ENCODE measurements around the gene LUZP2.

The LUZP2 gene

DNA sequence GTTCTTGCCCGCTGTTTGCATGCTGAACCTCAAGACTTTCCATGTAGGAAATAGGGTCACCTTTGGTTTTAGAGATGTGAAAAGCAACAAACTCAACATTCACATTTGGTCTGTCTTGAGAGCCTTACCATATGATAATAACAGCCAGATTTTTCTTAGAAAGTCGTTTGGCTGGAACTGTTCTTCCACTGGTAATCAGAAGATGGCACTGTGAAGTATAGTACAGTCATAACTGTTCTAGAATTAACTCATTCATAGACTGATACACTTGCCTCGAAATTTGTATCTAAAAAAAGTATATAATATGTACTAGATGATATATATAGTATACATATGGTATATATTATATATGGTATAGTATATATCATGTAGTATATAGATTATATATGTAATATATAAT lies 12.3 kb downstream of the LUZP2 start:
- Histone ChIP-seq H3K27ac (ENCODE audit: insufficient read depth, low read length, poor library complexity, severe bottlenecking) (no peak overlapping the region), H3K4me1 (ENCODE audit: control insufficient read depth, insufficient read depth, low read length, poor library complexity, severe bottlenecking) (no peaks in the 10 kb centered on the region), H3K36me3 (ENCODE audit: control insufficient read depth, insufficient read depth, low read length) (no peaks in the 10 kb centered on the region), H3K4me3 (ENCODE audit: insufficient read depth, low read depth, low read length, poor library complexity, severe bottlenecking) (no peak overlapping the region), H3K27me3 (replicated peaks; ENCODE audit: control insufficient read depth, insufficient read depth, low read length, poor library complexity, severe bottlenecking) (no peaks in the 10 kb centered on the region), H3K9me3 (ENCODE audit: control insufficient read depth, low read length) (no peaks in the 10 kb centered on the region)
- no peak for DNase-seq

DNA sequence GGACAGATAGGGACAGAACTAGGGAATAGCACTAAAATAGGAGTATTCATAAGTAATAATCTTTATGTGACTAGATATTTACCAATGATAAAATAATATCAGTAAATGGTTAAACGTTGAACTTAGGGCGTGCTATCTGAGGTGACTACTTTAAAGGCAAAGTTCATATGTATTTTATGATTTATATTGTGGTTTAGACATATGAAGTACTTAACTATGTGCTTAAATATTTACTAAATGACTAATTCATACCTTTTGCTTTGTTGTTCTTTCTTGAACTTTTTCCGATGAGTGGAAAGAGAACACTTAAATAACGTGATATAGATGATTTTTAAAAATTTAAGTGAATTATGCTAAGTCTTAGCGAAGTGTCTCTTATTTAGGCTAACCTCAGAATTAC lies 14.7 kb downstream of the LUZP2 start:
- no peaks in the 10 kb centered on the region for H3K27me3 ChIP-seq (replicated peaks; ENCODE audit: control insufficient read depth, insufficient read depth, low read length, poor library complexity, severe bottlenecking)
- H3K4me1 ChIP-seq (ENCODE audit: control insufficient read depth, insufficient read depth, low read length, poor library complexity, severe bottlenecking) = no peaks in the 10 kb centered on the region
- no peaks in the 10 kb centered on the region for H3K9me3 ChIP-seq (ENCODE audit: control insufficient read depth, low read length)
- H3K4me3 ChIP-seq (ENCODE audit: insufficient read depth, low read depth, low read length, poor library complexity, severe bottlenecking) = no peak overlapping the region
- DNase-seq = no peak
- H3K27ac ChIP-seq (ENCODE audit: insufficient read depth, low read length, poor library complexity, severe bottlenecking) = no peak overlapping the region
- no peaks in the 10 kb centered on the region for H3K36me3 ChIP-seq (ENCODE audit: control insufficient read depth, insufficient read depth, low read length)

DNA sequence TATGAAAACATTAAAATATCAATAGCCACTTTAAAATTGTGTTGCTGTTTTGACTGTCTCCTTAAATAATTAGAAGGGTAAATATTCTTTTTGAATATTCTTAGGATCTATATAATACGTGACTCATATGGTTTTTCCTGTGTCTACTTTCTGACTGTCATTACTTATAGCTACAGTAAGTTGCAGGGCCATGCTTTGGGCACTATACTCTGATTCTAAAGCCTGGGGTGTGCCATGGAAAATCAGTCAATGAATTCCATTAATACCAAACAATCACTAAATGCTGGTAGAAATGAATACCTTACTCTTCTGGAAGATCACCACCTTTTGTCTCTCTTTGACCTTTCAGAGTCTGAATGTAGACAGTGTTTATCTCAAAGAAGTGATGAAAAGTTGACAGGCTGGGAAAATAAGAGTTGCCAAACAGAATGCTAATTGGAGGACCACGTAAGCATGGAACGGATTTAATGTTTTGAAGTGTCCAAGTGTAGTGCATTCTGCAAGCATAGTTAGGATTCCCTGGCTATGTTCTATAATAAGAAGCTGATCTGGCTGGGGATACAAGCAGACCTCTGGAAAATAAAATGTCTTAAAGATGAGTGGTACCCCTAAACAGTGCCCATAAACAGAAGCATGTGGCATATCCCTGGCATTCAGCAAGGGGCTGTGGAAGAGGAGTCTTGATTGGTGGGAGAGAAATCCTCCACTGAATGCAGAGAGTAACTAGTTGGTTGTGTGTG lies 16.8 kb downstream of the LUZP2 start:
- H3K27ac ChIP-seq (ENCODE audit: insufficient read depth, low read length, poor library complexity, severe bottlenecking) = no peak overlapping the region
- H3K9me3 ChIP-seq (ENCODE audit: control insufficient read depth, low read length) = no peaks in the 10 kb centered on the region
- no peak overlapping the region for H3K4me3 ChIP-seq (ENCODE audit: insufficient read depth, low read depth, low read length, poor library complexity, severe bottlenecking)
- no peaks in the 10 kb centered on the region for H3K27me3 ChIP-seq (replicated peaks; ENCODE audit: control insufficient read depth, insufficient read depth, low read length, poor library complexity, severe bottlenecking)
- no peaks in the 10 kb centered on the region for H3K4me1 ChIP-seq (ENCODE audit: control insufficient read depth, insufficient read depth, low read length, poor library complexity, severe bottlenecking)
- H3K36me3 ChIP-seq (ENCODE audit: control insufficient read depth, insufficient read depth, low read length) = no peaks in the 10 kb centered on the region
- no peak for DNase-seq

DNA sequence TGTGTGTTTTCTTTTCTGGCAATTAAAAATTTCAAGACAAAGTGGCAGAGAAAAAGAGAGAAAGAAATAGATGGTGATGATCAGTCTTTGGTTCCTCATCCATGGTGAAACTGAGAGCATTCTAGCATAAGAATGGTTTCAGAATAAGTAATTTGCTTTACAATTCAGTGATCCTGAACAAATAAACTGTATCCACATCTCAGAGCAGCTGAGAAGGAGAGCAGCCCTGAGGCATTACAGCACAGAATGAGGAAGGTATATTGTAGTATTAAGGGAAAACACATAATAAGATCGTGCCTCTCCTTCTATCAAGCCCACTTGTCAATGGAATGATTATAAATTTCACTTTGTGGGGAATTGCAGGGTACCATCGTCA lies 17.4 kb downstream of the LUZP2 start:
- DNase-seq = no peak
- Histone ChIP-seq H3K36me3 (ENCODE audit: control insufficient read depth, insufficient read depth, low read length) (no peaks in the 10 kb centered on the region), H3K4me1 (ENCODE audit: control insufficient read depth, insufficient read depth, low read length, poor library complexity, severe bottlenecking) (no peaks in the 10 kb centered on the region), H3K27ac (ENCODE audit: insufficient read depth, low read length, poor library complexity, severe bottlenecking) (no peak overlapping the region), H3K27me3 (replicated peaks; ENCODE audit: control insufficient read depth, insufficient read depth, low read length, poor library complexity, severe bottlenecking) (no peaks in the 10 kb centered on the region), H3K4me3 (ENCODE audit: insufficient read depth, low read depth, low read length, poor library complexity, severe bottlenecking) (no peak overlapping the region), H3K9me3 (ENCODE audit: control insufficient read depth, low read length) (no peaks in the 10 kb centered on the region)

DNA sequence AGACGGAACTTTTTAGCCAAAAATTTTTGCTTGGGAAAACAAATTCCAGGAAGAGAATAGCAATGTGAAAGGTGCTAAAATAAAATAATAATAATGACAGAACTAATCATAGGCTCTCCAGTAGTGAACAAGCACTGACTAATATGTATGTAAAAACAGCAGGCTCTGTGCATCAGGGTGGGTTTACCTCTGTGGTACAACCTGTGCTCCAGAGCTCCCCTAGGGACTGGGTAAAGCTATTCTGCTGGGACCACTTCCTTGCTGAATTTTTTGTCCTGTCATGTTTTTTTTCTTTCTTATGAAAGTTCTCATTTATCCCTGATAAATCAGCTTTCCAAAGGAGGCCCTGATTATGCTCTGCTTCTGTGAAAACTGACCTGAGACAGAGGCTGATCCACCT lies 18.8 kb downstream of the LUZP2 start:
- H3K4me3 ChIP-seq (ENCODE audit: insufficient read depth, low read depth, low read length, poor library complexity, severe bottlenecking) = no peak overlapping the region
- no peak overlapping the region for H3K27ac ChIP-seq (ENCODE audit: insufficient read depth, low read length, poor library complexity, severe bottlenecking)
- no peaks in the 10 kb centered on the region for H3K27me3 ChIP-seq (replicated peaks; ENCODE audit: control insufficient read depth, insufficient read depth, low read length, poor library complexity, severe bottlenecking)
- no peaks in the 10 kb centered on the region for H3K36me3 ChIP-seq (ENCODE audit: control insufficient read depth, insufficient read depth, low read length)
- H3K9me3 ChIP-seq (ENCODE audit: control insufficient read depth, low read length) = no peaks in the 10 kb centered on the region
- no peaks in the 10 kb centered on the region for H3K4me1 ChIP-seq (ENCODE audit: control insufficient read depth, insufficient read depth, low read length, poor library complexity, severe bottlenecking)
- DNase-seq = no peak

DNA sequence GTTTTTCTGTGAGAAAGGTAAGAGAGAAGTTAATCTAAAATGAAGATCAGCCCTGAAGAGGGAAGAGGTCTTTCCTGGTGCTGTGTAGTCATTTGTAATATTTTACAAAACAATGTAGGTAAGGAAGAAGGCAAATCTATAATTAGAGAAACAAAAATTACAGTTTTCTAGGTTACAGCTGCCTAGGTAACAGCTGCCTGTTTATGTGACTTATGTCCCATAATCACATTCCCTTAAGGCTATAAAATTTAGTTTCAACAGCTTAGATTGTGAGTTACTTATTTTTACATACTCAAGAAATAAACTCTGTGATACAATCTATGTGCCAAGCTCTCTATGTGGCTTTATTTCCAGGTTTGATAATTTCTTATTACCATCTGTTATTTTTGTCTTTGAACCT lies 19.8 kb downstream of the LUZP2 start:
- no peaks in the 10 kb centered on the region for H3K9me3 ChIP-seq (ENCODE audit: control insufficient read depth, low read length)
- DNase-seq = no peak
- H3K27me3 ChIP-seq (replicated peaks; ENCODE audit: control insufficient read depth, insufficient read depth, low read length, poor library complexity, severe bottlenecking) = no peaks in the 10 kb centered on the region
- no peaks in the 10 kb centered on the region for H3K36me3 ChIP-seq (ENCODE audit: control insufficient read depth, insufficient read depth, low read length)
- no peak overlapping the region for H3K27ac ChIP-seq (ENCODE audit: insufficient read depth, low read length, poor library complexity, severe bottlenecking)
- H3K4me3 ChIP-seq (ENCODE audit: insufficient read depth, low read depth, low read length, poor library complexity, severe bottlenecking) = no peak overlapping the region
- H3K4me1 ChIP-seq (ENCODE audit: control insufficient read depth, insufficient read depth, low read length, poor library complexity, severe bottlenecking) = no peaks in the 10 kb centered on the region

DNA sequence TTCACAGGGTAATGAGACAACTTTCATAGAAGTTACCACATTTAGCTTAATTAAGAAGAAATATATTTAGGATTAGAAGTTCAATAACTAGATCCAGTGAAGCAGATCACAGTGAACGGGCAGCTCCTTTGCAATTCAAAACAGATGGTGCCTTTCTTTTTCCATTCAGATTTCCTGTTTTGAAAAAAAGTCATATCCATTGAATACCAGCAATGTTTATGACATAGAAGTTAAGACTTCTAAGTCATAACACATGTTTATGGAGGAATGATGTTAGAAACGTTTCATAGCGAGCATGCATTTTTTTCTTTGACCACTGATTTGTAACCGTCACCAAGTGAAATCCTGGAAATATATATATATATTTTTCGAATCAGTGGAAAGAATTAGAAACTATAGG lies 24.7 kb downstream of the LUZP2 start:
- Histone ChIP-seq H3K27ac (ENCODE audit: insufficient read depth, low read length, poor library complexity, severe bottlenecking) (no peak overlapping the region), H3K4me3 (ENCODE audit: insufficient read depth, low read depth, low read length, poor library complexity, severe bottlenecking) (no peak overlapping the region), H3K9me3 (ENCODE audit: control insufficient read depth, low read length) (no peaks in the 10 kb centered on the region), H3K36me3 (ENCODE audit: control insufficient read depth, insufficient read depth, low read length) (no peaks in the 10 kb centered on the region), H3K27me3 (replicated peaks; ENCODE audit: control insufficient read depth, insufficient read depth, low read length, poor library complexity, severe bottlenecking) (no peaks in the 10 kb centered on the region), H3K4me1 (ENCODE audit: control insufficient read depth, insufficient read depth, low read length, poor library complexity, severe bottlenecking) (no peaks in the 10 kb centered on the region)
- no peak for DNase-seq

DNA sequence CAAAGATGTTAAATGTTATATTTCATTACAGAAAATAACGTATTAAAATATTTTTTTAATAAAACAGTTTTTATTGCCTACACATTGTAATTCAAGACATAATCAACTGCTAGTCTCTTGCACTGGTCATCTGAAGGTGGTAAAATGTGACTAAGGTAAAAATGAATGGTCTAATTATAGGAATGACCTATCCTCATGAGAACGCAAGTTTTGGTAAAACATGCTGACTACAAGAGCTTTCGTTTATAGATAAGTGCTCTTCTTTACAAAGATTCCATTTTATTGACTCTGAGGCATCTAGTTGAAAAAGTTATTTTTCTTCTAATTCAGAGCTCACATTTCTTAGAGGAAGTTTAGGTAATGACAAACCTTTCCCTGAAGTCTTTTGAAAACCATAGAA lies 27.3 kb downstream of the LUZP2 start:
- H3K27ac ChIP-seq (ENCODE audit: insufficient read depth, low read length, poor library complexity, severe bottlenecking) = no peak overlapping the region
- no peak overlapping the region for H3K4me3 ChIP-seq (ENCODE audit: insufficient read depth, low read depth, low read length, poor library complexity, severe bottlenecking)
- no peaks in the 10 kb centered on the region for H3K9me3 ChIP-seq (ENCODE audit: control insufficient read depth, low read length)
- no peak for DNase-seq
- H3K36me3 ChIP-seq (ENCODE audit: control insufficient read depth, insufficient read depth, low read length) = no peaks in the 10 kb centered on the region
- H3K27me3 ChIP-seq (replicated peaks; ENCODE audit: control insufficient read depth, insufficient read depth, low read length, poor library complexity, severe bottlenecking) = no peaks in the 10 kb centered on the region
- H3K4me1 ChIP-seq (ENCODE audit: control insufficient read depth, insufficient read depth, low read length, poor library complexity, severe bottlenecking) = no peaks in the 10 kb centered on the region

DNA sequence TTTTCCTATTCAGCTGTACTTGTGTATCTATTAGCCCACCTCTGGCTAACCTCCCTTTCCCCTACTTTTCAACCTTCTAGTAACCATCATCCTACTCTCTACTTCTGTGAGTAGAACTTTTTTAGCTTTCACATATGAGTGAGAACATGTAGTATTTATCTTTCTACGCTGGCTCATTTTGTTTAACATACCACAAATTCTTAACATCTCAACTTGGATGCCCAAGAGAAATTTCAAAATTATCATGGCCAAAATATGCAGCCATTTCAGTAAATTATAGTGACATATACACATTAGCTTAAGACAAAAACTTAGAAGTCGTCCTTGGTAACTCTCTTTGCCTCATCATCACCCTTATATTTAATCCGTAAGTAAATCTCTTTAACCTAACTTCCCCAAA lies 34.7 kb downstream of the LUZP2 start:
- no peak overlapping the region for H3K27ac ChIP-seq (ENCODE audit: insufficient read depth, low read length, poor library complexity, severe bottlenecking)
- H3K36me3 ChIP-seq (ENCODE audit: control insufficient read depth, insufficient read depth, low read length) = no peaks in the 10 kb centered on the region
- no peak for DNase-seq
- no peaks in the 10 kb centered on the region for H3K4me1 ChIP-seq (ENCODE audit: control insufficient read depth, insufficient read depth, low read length, poor library complexity, severe bottlenecking)
- H3K27me3 ChIP-seq (replicated peaks; ENCODE audit: control insufficient read depth, insufficient read depth, low read length, poor library complexity, severe bottlenecking) = no peaks in the 10 kb centered on the region
- H3K4me3 ChIP-seq (ENCODE audit: insufficient read depth, low read depth, low read length, poor library complexity, severe bottlenecking) = no peak overlapping the region
- H3K9me3 ChIP-seq (ENCODE audit: control insufficient read depth, low read length) = no peaks in the 10 kb centered on the region

DNA sequence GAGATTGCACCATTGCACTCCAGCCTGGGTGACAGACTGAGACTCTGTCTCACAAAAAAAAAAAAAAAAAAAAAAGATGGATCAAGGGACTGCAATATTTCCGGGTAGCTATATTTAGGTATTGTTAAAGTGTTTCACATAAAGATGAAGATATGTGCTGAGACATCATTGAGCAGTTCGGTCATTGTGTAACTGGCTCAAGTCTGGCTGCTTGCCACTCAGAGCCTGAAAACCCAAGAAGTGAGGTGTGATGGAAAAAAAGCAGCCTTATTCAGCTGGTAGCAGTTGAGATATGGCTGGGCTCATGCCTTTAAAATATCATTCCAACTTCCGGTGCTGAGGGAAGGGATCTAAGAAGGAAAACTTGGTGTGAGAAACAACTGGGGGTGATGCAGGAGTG lies 46.9 kb downstream of the LUZP2 start:
- Histone ChIP-seq H3K36me3 (ENCODE audit: control insufficient read depth, insufficient read depth, low read length) (no peaks in the 10 kb centered on the region), H3K4me3 (ENCODE audit: insufficient read depth, low read depth, low read length, poor library complexity, severe bottlenecking) (no peak overlapping the region), H3K4me1 (ENCODE audit: control insufficient read depth, insufficient read depth, low read length, poor library complexity, severe bottlenecking) (no peaks in the 10 kb centered on the region), H3K9me3 (ENCODE audit: control insufficient read depth, low read length) (no peaks in the 10 kb centered on the region), H3K27me3 (replicated peaks; ENCODE audit: control insufficient read depth, insufficient read depth, low read length, poor library complexity, severe bottlenecking) (no peaks in the 10 kb centered on the region), H3K27ac (ENCODE audit: insufficient read depth, low read length, poor library complexity, severe bottlenecking) (no peak overlapping the region)
- DNase-seq = no peak

All from effector memory CD4-positive, alpha-beta T cell (primary cell).